HuH-7 (cell line): ENCODE measurements around the gene DCDC1.

ENCODE experiments used
- DNase-seq: peaks from one replicate; pipeline ENCODE4 v3.0.0; 2011; ENCODE audit warnings: low spot score

DCDC1 gene

GRCh38 chr11:30837252-30837651, 532.3 kb downstream of the DCDC1 start:
- DNase-seq, result no peak

GRCh38 chr11:30832831-30833230, 536.7 kb downstream of the DCDC1 start:
- DNase-seq, result no peak

GRCh38 chr11:30830681-30831080, 538.9 kb downstream of the DCDC1 start:
- DNase-seq, result no peak

GRCh38 chr11:30826911-30827310, 542.6 kb downstream of the DCDC1 start:
- DNase-seq, result no peak

- no peak for DNase-seq
These were observed 543.8 kb downstream of the DCDC1 start for GRCh38 chr11:30825723-30826122.

- no peak for DNase-seq
These were observed 546.4 kb downstream of the DCDC1 start for GRCh38 chr11:30823119-30823518.

GRCh38 chr11:30821438-30821965, 548.0 kb downstream of the DCDC1 start:
- no peak for DNase-seq

- DNase-seq, result no peak
These were observed 550.8 kb downstream of the DCDC1 start for GRCh38 chr11:30818721-30819120.

- DNase-seq, result no peak
These were observed 552.3 kb downstream of the DCDC1 start for GRCh38 chr11:30816959-30817880.

- no peak for DNase-seq
These were observed 553.9 kb downstream of the DCDC1 start for GRCh38 chr11:30815619-30816018.

- DNase-seq, result no peak
These were observed 554.8 kb downstream of the DCDC1 start for GRCh38 chr11:30814737-30815136.
